ENCODE measurements around the gene DLGAP1. TPM values are rescaled to one million over a fixed set of nuclear protein-coding genes. Genes with fewer than 3 reads are reported as not detected.

Gene DLGAP1
- total and polyA plus RNA-seq, 2 of the 8 experiments (the other 6 are each of a cell fraction or from before 2014, with no cell fraction given) = 11.8 to 16.9 TPM

- TF ChIP-seq CHD7 (IDR thresholded peaks at IDR 0.05; ENCODE audit: insufficient replicate concordance, low read length) (no peak), SIN3A (conservative IDR thresholded peaks at IDR 0.05 in 1 of 2, IDR thresholded peaks at IDR 0.05 in 1 of 2; ENCODE audit: low read depth in 1 of 2, low read length in 2 of 2) (no peak), JUN (IDR thresholded peaks at IDR 0.05; ENCODE audit: low read depth, low read length) (no peak), CTBP2 (IDR thresholded peaks at IDR 0.05; ENCODE audit: borderline replicate concordance, insufficient read depth, insufficient read length, low read length) (no peak), ATF3 (IDR thresholded peaks at IDR 0.05; ENCODE audit: insufficient read depth, low read depth, low read length) (no peak), YY1 (IDR thresholded peaks at IDR 0.05; ENCODE audit: low read depth, low read length) (no peak)
Observed at GRCh38 chr18:4369705-4370104, 85.4 kb downstream of the DLGAP1 start (continued).
